Epithelial cell of prostate (primary cell): Measurements from ENCODE around the gene RHBDD1.

Experiments
- DNase-seq: peaks from one replicate; pipeline ENCODE4 v3.0.0-alpha.2; 2011; ENCODE audit warnings: low read depth, low spot score
- H3K27ac ChIP-seq: fragments of 450-650 bp; 2 replicates; pipeline ENCODE4 v1.5.1; 2017; ENCODE audit warnings: mild to moderate bottlenecking

RHBDD1 gene

GRCh38 chr2:226906163-226906693, 70.4 kb downstream of the RHBDD1 start:
- no peak for DNase-seq
- no peak overlapping the region for H3K27ac ChIP-seq

GRCh38 chr2:226909126-226909525, 73.3 kb downstream of the RHBDD1 start:
- DNase-seq = no peak
- H3K27ac ChIP-seq = peak overlapping the region; percentile 21

- no peak overlapping the region for H3K27ac ChIP-seq
- no peak for DNase-seq
These were observed 74.0 kb downstream of the RHBDD1 start for GRCh38 chr2:226909836-226910235.

GRCh38 chr2:226910384-226910783, 74.5 kb downstream of the RHBDD1 start:
- DNase-seq = no peak

GRCh38 chr2:226911932-226912331, 76.1 kb downstream of the RHBDD1 start:
- DNase-seq = peak; percentile 49
- no peak overlapping the region for H3K27ac ChIP-seq

More at GRCh38 chr2:226910384-226910783, 74.5 kb downstream of the RHBDD1 start:
- no peak overlapping the region for H3K27ac ChIP-seq

- DNase-seq = no peak
- no peak overlapping the region for H3K27ac ChIP-seq
These were observed 77.8 kb downstream of the RHBDD1 start for GRCh38 chr2:226913641-226914040.

- peak; percentile 69 for DNase-seq
- H3K27ac ChIP-seq = peak overlapping the region; percentile 58
These were observed 80.0 kb downstream of the RHBDD1 start for GRCh38 chr2:226915846-226916360.

- peak overlapping the region; percentile 58 for H3K27ac ChIP-seq
- DNase-seq = no peak
These were observed 80.8 kb downstream of the RHBDD1 start for GRCh38 chr2:226916669-226917068.

GRCh38 chr2:226932443-226932842, 96.6 kb downstream of the RHBDD1 start:
- no peak overlapping the region for H3K27ac ChIP-seq
- no peak for DNase-seq

- no peak overlapping the region for H3K27ac ChIP-seq
- DNase-seq = no peak
These were observed 98.8 kb downstream of the RHBDD1 start for GRCh38 chr2:226934546-226935201.

- no peak overlapping the region for H3K27ac ChIP-seq
- no peak for DNase-seq
These were observed 108.2 kb downstream of the RHBDD1 start for GRCh38 chr2:226943862-226944620.

- no peak for DNase-seq
- no peak overlapping the region for H3K27ac ChIP-seq
These were observed 117.4 kb downstream of the RHBDD1 start for GRCh38 chr2:226953206-226953605.

GRCh38 chr2:226953826-226954225, 118.0 kb downstream of the RHBDD1 start:
- no peak overlapping the region for H3K27ac ChIP-seq
- no peak for DNase-seq

GRCh38 chr2:226956659-226957058, 120.8 kb downstream of the RHBDD1 start:
- no peak for DNase-seq
- H3K27ac ChIP-seq = no peak overlapping the region

GRCh38 chr2:226959418-226959817, 123.6 kb downstream of the RHBDD1 start:
- no peak overlapping the region for H3K27ac ChIP-seq
- DNase-seq = no peak

GRCh38 chr2:226962176-226962773, 126.4 kb downstream of the RHBDD1 start:
- no peak overlapping the region for H3K27ac ChIP-seq
- no peak for DNase-seq

GRCh38 chr2:226963528-226963927, 127.7 kb downstream of the RHBDD1 start:
- no peak for DNase-seq
- H3K27ac ChIP-seq = no peak overlapping the region

GRCh38 chr2:226965376-226965775, 129.5 kb downstream of the RHBDD1 start:
- no peak overlapping the region for H3K27ac ChIP-seq
- no peak for DNase-seq

- no peak overlapping the region for H3K27ac ChIP-seq
- no peak for DNase-seq
These were observed 133.7 kb downstream of the RHBDD1 start for GRCh38 chr2:226969417-226970080.

GRCh38 chr2:226970362-226970761, 134.5 kb downstream of the RHBDD1 start:
- no peak for DNase-seq
- H3K27ac ChIP-seq = no peak overlapping the region
